Ramos (cell line): ENCODE measurements around the gene PRIM2.
"Not testable (repeated sequence)": the region's sequence is repeated elsewhere in the genome, so short reads cannot be mapped to it uniquely, and the experiment has no call there.

Experiments used
- in situ Hi-C: fragments of 300-500 bp; cut with MboI; formaldehyde crosslinking; loops from one replicate; pipeline ENCODE4 v1.14.3; 2022; ENCODE audit warnings: low sequenced_read_pairs; ENCODE audit not compliant: unreplicated experiment

PRIM2 gene

GRCh38 chr6:57559170-57559569, 241.7 kb downstream of the PRIM2 start:
- in situ Hi-C loops: not testable (repeated sequence)

GRCh38 chr6:57562233-57562632, 244.8 kb downstream of the PRIM2 start:
- in situ Hi-C loops: not testable (repeated sequence)

- in situ Hi-C loops: not testable (repeated sequence)
These were observed 254.7 kb downstream of the PRIM2 start for GRCh38 chr6:57572119-57572518.

GRCh38 chr6:57572844-57573243, 255.4 kb downstream of the PRIM2 start:
- in situ Hi-C loops: not testable (repeated sequence)

GRCh38 chr6:57577023-57577422, 259.6 kb downstream of the PRIM2 start:
- in situ Hi-C loops: not testable (repeated sequence)

GRCh38 chr6:57579489-57579888, 262.1 kb downstream of the PRIM2 start:
- in situ Hi-C loops: not testable (repeated sequence)

GRCh38 chr6:57581586-57581985, 264.2 kb downstream of the PRIM2 start:
- in situ Hi-C loops: not testable (repeated sequence)

- in situ Hi-C loops: not testable (repeated sequence)
These were observed 283.7 kb downstream of the PRIM2 start for GRCh38 chr6:57601105-57601504.

GRCh38 chr6:57605303-57605702, 287.9 kb downstream of the PRIM2 start:
- in situ Hi-C loops: not testable (repeated sequence)

- in situ Hi-C loops: not testable (repeated sequence)
These were observed 288.9 kb downstream of the PRIM2 start for GRCh38 chr6:57606331-57606730.

GRCh38 chr6:57610612-57611011, 293.2 kb downstream of the PRIM2 start:
- in situ Hi-C loops: not testable (repeated sequence)

- in situ Hi-C loops: not testable (repeated sequence)
These were observed 301.5 kb downstream of the PRIM2 start for GRCh38 chr6:57618959-57619358.

GRCh38 chr6:57631773-57632172, 314.3 kb downstream of the PRIM2 start:
- in situ Hi-C loops: not testable (repeated sequence)

GRCh38 chr6:57658526-57658925, 341.1 kb downstream of the PRIM2 start:
- in situ Hi-C loops: not testable (repeated sequence)

GRCh38 chr6:57659794-57660193, 342.4 kb downstream of the PRIM2 start:
- in situ Hi-C loops: not testable (repeated sequence)

GRCh38 chr6:57660940-57661339, 343.5 kb downstream of the PRIM2 start:
- in situ Hi-C loops: not testable (repeated sequence)

GRCh38 chr6:57668108-57668507, 350.7 kb downstream of the PRIM2 start:
- in situ Hi-C loops: not testable (repeated sequence)

- in situ Hi-C loops: not testable (repeated sequence)
These were observed 353.8 kb downstream of the PRIM2 start for GRCh38 chr6:57671237-57671636.

- in situ Hi-C loops: not testable (repeated sequence)
These were observed 354.7 kb downstream of the PRIM2 start for GRCh38 chr6:57671937-57672627.

GRCh38 chr6:57673281-57673680, 355.9 kb downstream of the PRIM2 start:
- in situ Hi-C loops: not testable (repeated sequence)

GRCh38 chr6:57675386-57675785, 358.0 kb downstream of the PRIM2 start:
- in situ Hi-C loops: not testable (repeated sequence)

- in situ Hi-C loops: not testable (repeated sequence)
These were observed 379.0 kb downstream of the PRIM2 start for GRCh38 chr6:57696382-57696781.
